ENCODE data around the gene ARHGAP10. TPM values are rescaled to one million over a fixed set of nuclear protein-coding genes. Genes with fewer than 3 reads are reported as not detected.
A peak's percentile ranks its signal among the peaks of the same experiment; 100 is the strongest.

ARHGAP10 gene
- total RNA-seq, 1 experiment from 2014 or later: 36.6 TPM

- Mint-ChIP-seq H3K9me3 (ENCODE audit: unreplicated experiment) (no peaks in the 10 kb centered on the region), H3K4me3 (ENCODE audit: unreplicated experiment) (no peak overlapping the region), H3K36me3 (ENCODE audit: insufficient read depth, unreplicated experiment) (no peaks in the 10 kb centered on the region), H3K4me1 (ENCODE audit: low read depth, unreplicated experiment) (peaks cover 29% of the 10 kb centered on the region), H3K27ac (ENCODE audit: unreplicated experiment) (peak overlapping the region; percentile 80), H3K27me3 (ENCODE audit: insufficient read depth, unreplicated experiment) (no peaks in the 10 kb centered on the region)
- POLR2A ChIA-PET: interaction anchor here (0.5 kb wide), 1 partner anchor 102 kb away, joined by 8 read pairs; no protein-coding TSS in a partner anchor
- no peak for DNase-seq
- Histone ChIP-seq H3K36me3 (ENCODE audit: control insufficient read depth, insufficient read depth, low read length) (no peaks in the 10 kb centered on the region), H3K9me3 (no peaks in the 10 kb centered on the region), H3K27me3 (replicated peaks; ENCODE audit: control insufficient read depth, insufficient read depth, low read length) (no peaks in the 10 kb centered on the region), H3K4me3 (ENCODE audit: low read depth, low read length) (no peak overlapping the region), H3K4me1 (peaks cover 54% of the 10 kb centered on the region)
- CTCF ChIA-PET: no interaction called here
- intact Hi-C loops (cut with micrococcal nuclease; ENCODE audit: unreplicated experiment): loop anchor here (2.0 kb wide), 1 partner anchor 14 kb away; no protein-coding TSS in a partner anchor
- no peak for TF ChIP-seq CTCF (IDR thresholded peaks at IDR 0.05; ENCODE audit: insufficient read depth in 1 of 2, low read depth in 1 of 2, low read length in 1 of 2, severe bottlenecking in 1 of 2, unreplicated experiment in 1 of 2)
- no TSS peak for BruUV-seq (replicated peaks)
Observed at GRCh38 chr4:147786531-147786930, 54.6 kb downstream of the ARHGAP10 start.

GRCh38 chr4:147787204-147787603, 55.3 kb downstream of the ARHGAP10 start:
- CTCF ChIA-PET: interaction anchor here (0.7 to 1.1 kb wide), 2 partner anchors 53 to 80 kb away, joined by 3 to 4 read pairs; no protein-coding TSS in a partner anchor
- POLR2A ChIA-PET: interaction anchor here (0.5 kb wide), 1 partner anchor 102 kb away, joined by 8 read pairs; no protein-coding TSS in a partner anchor
- peaks cover 30% of the 10 kb centered on the region for H3K4me1 Mint-ChIP-seq (ENCODE audit: low read depth, unreplicated experiment)

GRCh38 chr4:147788791-147789190, 56.9 kb downstream of the ARHGAP10 start:
- H3K4me3 ChIP-seq (ENCODE audit: low read depth, low read length): no peak overlapping the region
- H3K4me1 ChIP-seq: peaks cover 63% of the 10 kb centered on the region
- intact Hi-C loops (cut with micrococcal nuclease; ENCODE audit: unreplicated experiment): no loop called here
- TF ChIP-seq CTCF (IDR thresholded peaks at IDR 0.05; ENCODE audit: insufficient read depth in 1 of 2, low read depth in 1 of 2, low read length in 1 of 2, severe bottlenecking in 1 of 2, unreplicated experiment in 1 of 2): no peak
- no peak overlapping the region for H3K4me3 Mint-ChIP-seq (ENCODE audit: unreplicated experiment)
- no peak for DNase-seq
- no peaks in the 10 kb centered on the region for H3K36me3 ChIP-seq (ENCODE audit: control insufficient read depth, insufficient read depth, low read length)
- CTCF ChIA-PET: interaction anchor here (0.6 kb wide), 1 partner anchor 23 kb away, joined by 3 read pairs; no protein-coding TSS in a partner anchor
- no peaks in the 10 kb centered on the region for H3K9me3 ChIP-seq
- H3K27me3 ChIP-seq (replicated peaks; ENCODE audit: control insufficient read depth, insufficient read depth, low read length): no peaks in the 10 kb centered on the region
- H3K36me3 Mint-ChIP-seq (ENCODE audit: insufficient read depth, unreplicated experiment): no peaks in the 10 kb centered on the region
- H3K4me1 Mint-ChIP-seq (ENCODE audit: low read depth, unreplicated experiment): peaks cover 44% of the 10 kb centered on the region
- POLR2A ChIA-PET: no interaction called here
- no peak overlapping the region for H3K27ac Mint-ChIP-seq (ENCODE audit: unreplicated experiment)
- no peaks in the 10 kb centered on the region for H3K27me3 Mint-ChIP-seq (ENCODE audit: insufficient read depth, unreplicated experiment)
- no peaks in the 10 kb centered on the region for H3K9me3 Mint-ChIP-seq (ENCODE audit: unreplicated experiment)
- BruUV-seq (replicated peaks): no TSS peak

More at GRCh38 chr4:147787204-147787603, 55.3 kb downstream of the ARHGAP10 start:
- no TSS peak for BruUV-seq (replicated peaks)
- Mint-ChIP-seq H3K27ac (ENCODE audit: unreplicated experiment) (peak overlapping the region; percentile 80), H3K36me3 (ENCODE audit: insufficient read depth, unreplicated experiment) (no peaks in the 10 kb centered on the region), H3K9me3 (ENCODE audit: unreplicated experiment) (no peaks in the 10 kb centered on the region), H3K27me3 (ENCODE audit: insufficient read depth, unreplicated experiment) (no peaks in the 10 kb centered on the region), H3K4me3 (ENCODE audit: unreplicated experiment) (no peak overlapping the region)
- Histone ChIP-seq H3K36me3 (ENCODE audit: control insufficient read depth, insufficient read depth, low read length) (no peaks in the 10 kb centered on the region), H3K4me1 (peaks cover 58% of the 10 kb centered on the region), H3K4me3 (ENCODE audit: low read depth, low read length) (no peak overlapping the region), H3K9me3 (no peaks in the 10 kb centered on the region), H3K27me3 (replicated peaks; ENCODE audit: control insufficient read depth, insufficient read depth, low read length) (no peaks in the 10 kb centered on the region)
- no peak for TF ChIP-seq CTCF (IDR thresholded peaks at IDR 0.05; ENCODE audit: insufficient read depth in 1 of 2, low read depth in 1 of 2, low read length in 1 of 2, severe bottlenecking in 1 of 2, unreplicated experiment in 1 of 2)
- intact Hi-C loops (cut with micrococcal nuclease; ENCODE audit: unreplicated experiment): loop anchor here (2.0 kb wide), 1 partner anchor 14 kb away; no protein-coding TSS in a partner anchor
- DNase-seq: no peak
